Tibial nerve (tissue), 3 donors: ENCODE data around the gene SLC6A8.

Experiments used
- CTCF ChIP-seq, 5 experiments: fragments of 200-600 bp in 3 of 5; fragments of 450-650 bp in 2 of 5; sonication (generic) in 3 of 5; IDR thresholded peaks; one replicate each; pipeline ENCODE4 v1.5.1; 2016 to 2019; ENCODE audit warnings: antibody characterized with exemption in 5 of 5, mild to moderate bottlenecking in 3 of 5, moderate library complexity in 2 of 5
- POLR2A ChIP-seq, 2 donors: fragments of 450-650 bp; IDR thresholded peaks; one replicate each; pipeline ENCODE4 v1.6.1; 2017; ENCODE audit warnings: antibody characterized with exemption in 2 of 2, mild to moderate bottlenecking in 2 of 2, moderate library complexity in 2 of 2

- TF ChIP-seq POLR2A (IDR thresholded peaks at IDR 0.05) = no peak
- TF ChIP-seq CTCF (IDR thresholded peaks at IDR 0.05) = no peak
These were observed 32.0 kb downstream of the SLC6A8 start for GRCh38 chrX:153719701-153720100.
